DLD1 (cell line): Measurements from ENCODE around the gene TPM4.

Experiments
- in situ Hi-C: cut with HindIII; loops from 2 replicates; pipeline ENCODE4 v1.10.0; 2017; ENCODE audit warnings: low sequenced_read_pairs

TPM4 gene

DNA sequence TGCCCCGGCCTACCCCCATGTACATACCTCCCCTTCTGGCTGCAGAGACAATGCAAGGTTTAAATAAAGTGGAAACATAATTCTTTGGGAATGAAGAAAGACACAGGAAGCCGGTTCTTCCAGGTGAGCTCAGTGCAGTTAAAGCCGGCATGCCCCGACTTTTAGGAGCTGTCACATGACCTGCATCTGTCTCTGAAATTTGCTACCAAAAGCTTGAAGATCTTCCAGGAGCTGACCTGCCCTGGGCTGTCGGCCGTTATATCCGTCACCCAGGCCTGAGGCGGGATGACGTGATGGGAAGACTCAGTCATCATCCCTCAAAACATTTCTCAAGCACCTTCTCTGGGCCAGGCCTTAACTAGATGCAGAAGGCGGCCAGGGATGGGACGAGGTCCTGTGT lies 45.7 kb downstream of the TPM4 start:
- in situ Hi-C loops, result no loop called here

DNA sequence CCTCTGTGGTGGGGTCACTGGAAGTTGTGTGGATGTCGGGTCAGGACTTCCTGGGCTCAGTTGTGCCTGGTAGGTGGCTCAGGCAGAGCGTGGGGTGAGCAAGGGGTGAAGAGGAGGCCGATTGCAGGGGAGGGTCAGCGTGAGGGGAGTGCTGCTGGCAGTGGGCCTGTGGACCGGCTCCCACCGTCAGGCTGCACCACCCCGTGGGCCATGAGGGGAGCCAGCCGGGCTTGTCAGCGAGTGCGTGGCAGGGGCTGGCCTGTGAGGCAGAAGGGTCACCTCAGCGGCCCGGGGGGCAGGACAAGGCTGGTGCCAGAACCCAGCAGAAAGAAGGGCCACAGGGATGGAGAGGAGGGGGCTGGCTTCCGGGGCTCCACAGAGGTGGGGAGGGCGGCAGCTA lies 48.7 kb downstream of the TPM4 start:
- in situ Hi-C loops, result loop anchor here (5.0 kb wide), 1 partner anchor 83 kb away; no protein-coding TSS in a partner anchor

DNA sequence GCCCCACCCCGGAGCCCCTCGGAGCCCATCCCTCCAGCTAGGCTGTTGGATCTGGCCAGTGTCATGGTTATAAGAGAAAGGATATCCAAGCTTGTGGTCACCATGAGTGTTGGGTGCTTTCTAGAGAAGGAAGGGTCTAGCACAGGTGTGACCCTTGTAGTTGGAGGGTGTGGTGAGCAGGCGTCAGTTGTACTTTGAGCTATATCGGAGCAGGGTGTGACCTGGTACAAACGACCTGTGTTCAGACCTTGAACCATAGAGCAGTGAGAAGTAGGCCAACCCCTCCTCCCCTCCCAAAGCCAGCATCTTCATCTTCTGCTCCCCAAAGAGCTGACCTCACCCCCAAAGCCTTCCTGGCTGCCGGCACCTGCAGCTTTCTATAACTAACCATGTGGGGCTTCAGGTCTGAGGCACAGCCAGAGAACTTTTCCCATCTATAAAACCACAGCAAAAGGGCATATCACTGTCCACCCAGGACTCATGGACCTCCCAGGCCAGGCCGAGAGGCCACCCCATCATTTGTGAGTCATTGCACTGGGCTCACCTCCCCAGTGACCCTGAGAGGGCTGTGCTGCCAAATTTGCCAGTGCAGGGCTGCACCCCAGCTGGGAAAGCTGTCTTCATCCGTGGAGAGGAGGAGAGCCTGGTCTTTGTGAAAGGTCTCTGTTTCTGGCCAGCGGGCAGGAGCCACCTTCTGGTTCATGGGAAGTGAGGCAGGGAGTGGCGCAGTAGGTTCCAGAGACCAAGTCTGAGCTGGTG lies 49.6 kb downstream of the TPM4 start:
- in situ Hi-C loops, result loop anchor here (5.0 kb wide), 1 partner anchor 84 kb away; no protein-coding TSS in a partner anchor

DNA sequence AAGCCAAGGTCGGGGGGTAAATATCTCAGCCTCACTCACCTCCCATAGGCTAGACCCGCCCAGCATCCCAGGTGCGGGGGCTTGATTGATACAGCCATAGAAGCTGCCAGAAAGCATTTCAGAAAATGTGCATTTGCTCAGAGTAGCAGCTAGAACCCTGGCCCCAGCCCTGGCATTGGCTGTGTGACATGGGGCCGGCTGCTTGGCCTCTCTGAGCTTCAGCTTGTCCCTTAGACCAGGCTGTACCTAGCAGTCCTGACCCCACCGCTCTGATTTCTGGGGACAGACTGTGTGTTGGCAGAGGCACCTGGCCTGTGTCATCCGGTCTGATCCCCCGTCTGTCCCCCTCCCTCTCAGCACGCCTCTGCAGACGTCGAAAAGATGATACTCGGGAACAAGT lies 50.8 kb downstream of the TPM4 start:
- in situ Hi-C loops, result loop anchor here (5.0 kb wide), 1 partner anchor 85 kb away; no protein-coding TSS in a partner anchor

DNA sequence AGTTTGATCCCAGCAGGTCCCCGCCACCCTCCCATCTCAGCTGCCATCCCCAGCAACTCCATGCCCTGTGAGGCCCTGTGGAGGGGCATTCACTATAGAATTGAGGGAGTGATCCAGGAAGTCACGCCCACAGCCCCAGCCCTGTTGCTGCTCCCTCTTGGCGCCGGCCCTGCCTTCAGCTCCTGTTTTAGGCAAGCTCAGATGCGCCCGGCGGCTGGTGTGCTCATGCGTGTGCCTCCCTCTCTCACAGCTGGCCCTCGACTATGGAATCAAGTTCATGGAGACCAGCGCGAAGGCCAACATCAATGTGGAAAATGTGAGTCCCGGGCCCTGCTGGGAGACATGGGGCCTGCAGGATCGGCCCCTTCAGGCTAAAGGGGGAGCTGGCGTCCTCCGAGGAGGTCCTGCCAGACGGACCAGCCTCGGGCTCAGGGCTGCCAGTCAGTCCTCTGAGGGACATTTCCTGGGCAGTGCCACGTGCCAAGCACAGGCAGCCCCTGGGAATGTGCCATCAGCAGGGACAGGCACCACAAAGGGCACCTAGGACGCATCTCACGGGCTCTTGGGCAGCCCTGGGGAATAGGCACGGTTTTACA lies 51.6 kb downstream of the TPM4 start:
- in situ Hi-C loops, result loop anchor here (5.0 kb wide), 1 partner anchor 86 kb away; no protein-coding TSS in a partner anchor

DNA sequence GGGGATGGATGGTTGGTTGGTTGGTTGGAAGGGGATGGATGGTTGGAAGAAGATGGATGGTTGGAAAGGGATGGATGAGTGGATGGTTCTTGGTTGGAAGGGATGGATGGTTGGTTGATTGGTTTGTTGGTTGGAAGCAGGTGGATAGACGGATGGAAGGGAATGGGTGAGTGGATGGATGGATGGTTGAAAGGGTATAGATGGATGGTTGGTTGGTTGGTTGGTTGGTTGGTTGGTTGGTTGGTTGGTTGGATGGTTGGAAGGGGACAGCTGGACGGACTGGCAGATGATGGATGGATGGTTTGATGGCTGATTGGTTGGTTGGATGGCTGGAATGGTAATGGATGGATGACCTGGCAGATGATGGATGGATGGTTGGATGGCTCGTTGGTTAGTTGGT lies 55.4 kb downstream of the TPM4 start:
- in situ Hi-C loops, result no loop called here

DNA sequence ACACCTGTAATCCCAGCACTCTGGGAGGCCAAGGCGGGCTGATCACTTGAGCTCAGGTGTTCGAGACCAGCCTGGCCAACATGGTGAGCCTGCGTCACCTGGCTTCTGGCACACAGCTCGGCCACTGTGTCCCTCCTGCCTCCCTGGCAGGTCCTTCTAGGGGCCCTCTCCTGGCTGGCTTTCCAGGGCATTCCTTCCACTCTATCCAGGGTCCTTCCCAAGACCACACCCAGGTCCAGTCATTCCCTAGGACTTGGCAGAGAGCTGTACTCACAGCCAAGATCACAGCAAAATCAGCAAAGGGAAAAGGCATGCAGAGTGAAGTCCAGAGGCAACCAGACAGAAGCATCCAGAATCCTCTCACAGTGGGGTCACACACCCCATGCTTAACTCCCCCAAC lies 57.5 kb downstream of the TPM4 start:
- in situ Hi-C loops, result no loop called here

DNA sequence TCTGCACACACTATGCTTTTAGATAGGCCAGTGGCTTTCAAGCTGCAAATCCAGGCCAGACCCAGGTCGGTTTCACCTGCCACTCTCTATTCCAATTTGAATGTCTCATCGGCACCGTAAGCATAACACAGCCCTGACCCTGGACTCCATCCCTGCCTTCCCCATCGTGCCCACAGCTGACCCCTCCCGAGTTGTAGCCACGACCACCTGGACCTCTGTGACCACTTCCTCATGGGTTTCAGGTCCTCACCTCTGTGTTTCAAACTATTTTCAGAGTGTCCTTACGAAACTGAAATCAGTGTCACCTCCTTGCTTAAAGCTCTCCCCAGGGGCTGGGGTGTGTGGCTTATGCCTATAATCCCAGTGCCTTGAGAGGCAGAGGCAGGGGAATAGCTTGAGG lies 58.2 kb downstream of the TPM4 start:
- in situ Hi-C loops, result no loop called here

DNA sequence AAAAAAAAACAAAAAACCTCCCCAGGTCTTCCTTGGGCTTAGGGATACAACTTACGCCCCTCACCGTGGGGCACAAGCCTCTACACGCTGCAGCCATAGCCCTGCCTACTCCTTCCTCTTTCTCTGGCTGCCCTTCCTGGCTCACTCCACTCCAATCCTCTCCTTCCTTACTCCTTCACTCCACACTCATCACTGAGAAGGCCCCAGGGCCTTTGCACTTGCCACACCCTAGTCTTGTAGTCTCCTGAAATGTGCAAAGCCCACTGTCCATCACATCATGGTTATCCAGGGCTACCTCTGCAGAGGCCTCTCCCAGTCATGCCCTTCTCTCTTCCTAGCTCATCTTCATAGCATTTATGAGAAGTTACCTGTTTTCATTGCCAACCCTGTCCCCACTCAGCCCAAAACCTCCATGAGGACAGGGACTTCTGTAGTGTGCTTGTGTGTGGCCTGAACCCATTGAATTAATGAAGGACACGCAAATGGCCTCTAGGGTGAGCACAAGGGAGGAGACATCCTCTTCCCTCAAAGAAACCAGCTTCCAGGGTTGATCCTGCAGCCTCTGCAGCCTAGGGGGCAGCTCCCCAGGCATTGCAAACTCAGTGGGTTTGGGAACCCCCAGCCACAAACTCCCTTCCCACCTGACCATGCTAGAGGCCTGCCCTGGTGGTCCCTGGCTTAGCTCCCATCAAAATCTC lies 59.3 kb downstream of the TPM4 start:
- in situ Hi-C loops, result no loop called here

DNA sequence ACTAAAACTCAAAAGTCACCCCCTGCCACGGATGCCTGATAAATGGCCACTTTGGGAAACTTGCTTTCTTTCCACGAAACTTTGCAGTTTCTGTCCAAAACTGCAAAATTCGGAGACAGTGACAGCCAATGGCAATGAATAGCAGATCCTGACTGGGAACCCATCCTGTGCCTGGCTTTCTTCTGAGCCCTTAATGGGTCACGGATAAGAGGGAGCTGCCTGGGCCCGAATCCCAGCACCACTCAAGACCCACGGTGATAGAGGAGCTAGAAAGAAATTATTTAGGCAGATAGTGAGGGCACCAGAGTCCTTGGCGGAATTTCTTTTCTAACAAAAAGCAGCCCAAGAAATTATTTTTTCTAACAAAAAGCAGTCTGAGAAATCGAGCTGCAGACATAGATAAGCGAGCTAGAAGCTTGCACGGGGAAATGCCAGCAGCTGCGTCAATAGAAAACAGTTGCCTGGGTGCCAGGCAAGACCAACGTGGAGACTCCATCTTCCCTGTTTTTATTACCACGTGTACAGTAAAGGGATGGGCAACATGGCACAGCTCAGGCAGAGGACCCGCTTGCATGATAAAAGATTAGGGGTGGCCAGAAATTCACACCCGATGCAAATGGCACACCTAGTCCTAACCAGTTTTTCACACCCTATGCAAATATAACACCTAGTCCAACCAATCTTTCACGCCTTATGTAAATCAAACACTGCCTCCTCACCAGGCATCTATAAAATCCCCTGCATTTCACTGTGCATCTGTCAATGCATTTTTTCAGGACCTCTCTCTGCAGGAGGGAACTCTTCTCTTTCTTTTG lies 60.1 kb downstream of the TPM4 start:
- in situ Hi-C loops, result no loop called here

DNA sequence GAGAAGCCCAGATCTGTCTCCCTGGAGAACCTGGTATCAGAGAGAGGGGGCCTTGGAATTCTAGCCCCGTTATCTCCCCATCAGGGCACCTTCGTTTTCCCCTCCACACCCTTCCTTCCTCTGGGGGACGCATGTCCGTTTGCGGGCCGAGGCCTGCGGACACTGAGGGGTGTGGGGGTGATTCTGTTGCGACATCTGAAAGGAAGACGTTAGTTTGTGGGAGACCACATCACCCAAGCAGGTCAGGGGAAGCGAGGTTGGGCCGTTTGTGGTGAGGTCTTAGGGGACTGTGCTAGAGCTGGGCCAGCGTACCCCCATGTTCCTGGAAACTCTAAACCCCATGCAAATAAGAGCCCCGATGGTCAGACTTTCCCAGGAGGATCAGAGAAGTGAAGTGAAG lies 63.5 kb downstream of the TPM4 start:
- in situ Hi-C loops, result no loop called here

DNA sequence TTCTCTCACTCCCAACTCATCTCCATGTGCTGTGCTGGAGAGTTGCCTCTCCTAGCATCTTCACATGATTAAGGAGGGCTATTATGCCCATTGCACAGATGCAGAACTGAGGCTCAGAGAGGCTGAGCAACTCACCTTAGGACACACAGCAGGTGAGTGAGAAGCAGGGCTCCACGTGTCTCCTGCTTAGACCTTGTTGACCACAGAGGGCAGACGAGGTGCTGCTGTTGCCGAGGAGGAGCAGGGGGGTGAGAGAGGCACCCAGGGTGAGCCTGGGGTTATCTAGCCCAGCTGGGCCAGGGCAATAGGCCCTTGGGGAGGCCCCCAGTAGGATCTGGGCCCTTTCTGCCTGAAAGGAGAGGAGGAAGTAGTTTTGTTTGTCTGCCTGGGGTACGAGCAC lies 64.7 kb downstream of the TPM4 start:
- in situ Hi-C loops, result no loop called here

DNA sequence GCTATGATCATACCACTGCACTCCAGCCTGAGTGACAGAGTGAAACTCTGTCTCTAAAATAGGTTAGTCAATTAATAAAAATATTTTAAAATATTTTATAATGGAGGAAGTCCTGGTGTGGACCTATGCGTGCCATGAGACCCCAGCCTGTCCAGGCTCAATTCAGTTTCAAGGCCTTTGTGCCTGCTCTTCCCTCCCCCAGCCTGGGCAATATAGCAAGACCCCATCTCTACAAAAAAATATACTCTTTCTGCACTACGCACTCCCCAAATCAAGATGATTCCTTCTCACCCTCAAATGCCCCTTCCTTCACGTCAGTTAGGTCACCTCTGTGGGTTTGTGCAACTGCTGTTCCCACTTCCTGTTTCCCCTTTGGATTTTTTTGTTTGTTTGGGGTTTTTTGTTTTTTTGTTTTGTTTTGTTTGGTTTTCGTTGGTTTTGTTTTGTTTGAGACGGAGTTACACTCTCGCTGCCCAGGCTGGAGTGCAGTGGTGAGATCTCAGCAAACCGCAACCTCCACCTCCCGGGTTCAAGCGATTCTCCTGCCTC lies 65.8 kb downstream of the TPM4 start:
- in situ Hi-C loops, result no loop called here

DNA sequence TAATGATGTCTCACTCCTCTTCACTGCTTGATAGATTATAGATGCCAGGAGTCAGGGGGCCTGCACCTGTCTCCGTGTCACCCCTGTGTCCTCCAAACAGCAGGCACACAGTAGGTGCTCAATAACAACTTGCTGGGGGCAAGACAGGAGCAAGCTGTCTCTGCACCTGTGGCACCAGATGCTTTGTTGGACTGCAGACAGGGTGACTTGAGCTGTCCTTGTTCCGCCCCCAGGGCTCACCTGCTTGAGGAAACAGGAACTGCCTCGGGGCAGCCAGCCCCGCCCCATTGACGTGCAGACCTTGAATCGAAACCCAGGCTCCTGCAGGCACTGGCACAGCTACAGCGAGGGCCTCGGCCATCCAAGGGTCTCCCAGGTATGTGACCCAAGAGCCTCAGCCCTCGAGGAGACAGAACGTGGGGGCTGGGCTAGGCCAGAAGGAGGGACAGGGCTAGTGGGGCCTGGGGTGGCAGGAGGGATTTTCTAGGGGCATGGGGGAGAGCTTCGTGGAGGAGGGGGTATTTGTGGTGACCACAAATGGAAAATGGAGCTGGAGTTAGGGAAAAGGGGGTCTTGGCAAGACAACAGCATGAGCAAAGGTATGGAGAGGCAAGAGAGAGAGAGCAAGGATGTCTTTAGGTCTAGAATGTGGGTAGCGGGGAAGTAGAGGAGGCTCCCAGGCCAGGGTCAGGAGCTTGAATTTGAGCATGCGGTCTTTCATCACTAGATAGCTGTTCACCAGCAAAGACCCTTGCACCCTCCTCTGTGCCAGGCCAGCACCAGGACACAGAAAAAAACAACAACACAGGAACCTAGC lies 67.3 kb downstream of the TPM4 start, which contains the start of gene HSH2D:
Gene HSH2D (plus strand): TSS at position 287 of the 817 bp plus-strand sequence. CDS start 5,066 bp downstream, outside the sequence.
- in situ Hi-C loops, result no loop called here

DNA sequence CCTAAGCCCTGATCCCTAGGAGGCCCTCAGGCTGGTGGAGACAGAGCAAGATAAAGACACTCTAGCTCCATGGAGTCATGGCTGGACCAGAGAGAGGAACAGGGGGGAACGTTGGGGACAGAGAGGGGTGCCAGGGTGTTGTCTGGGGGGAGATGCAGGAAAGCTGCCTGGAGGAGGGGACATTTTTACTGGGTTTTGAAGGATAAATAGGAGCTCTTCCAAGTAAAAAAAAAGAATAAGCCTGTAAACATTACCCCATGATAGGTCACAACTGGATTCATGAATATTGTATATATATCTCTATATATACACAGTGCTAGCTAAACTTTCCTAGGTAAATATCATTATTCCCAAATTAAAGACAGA lies 67.9 kb downstream of the TPM4 start:
- in situ Hi-C loops, result no loop called here

DNA sequence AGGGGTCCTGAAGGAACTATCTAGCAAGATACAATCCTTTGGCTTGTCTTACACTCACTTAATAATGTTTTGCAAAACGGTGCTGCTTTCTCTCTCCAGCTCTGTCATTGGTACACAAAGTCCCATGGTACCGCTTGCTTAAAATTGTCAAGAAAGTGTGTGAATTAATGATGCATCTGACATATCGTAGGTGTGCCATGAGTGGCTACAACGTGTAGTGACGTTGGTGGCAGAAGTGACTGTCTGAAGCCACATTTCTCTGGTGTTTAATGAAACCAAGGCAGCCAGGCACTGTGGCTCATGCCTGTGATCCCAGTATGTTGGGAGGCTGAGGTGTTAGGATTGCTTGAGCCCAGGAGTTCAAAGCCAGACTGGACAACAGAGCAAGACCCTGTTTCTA lies 69.8 kb downstream of the TPM4 start:
- in situ Hi-C loops, result no loop called here

DNA sequence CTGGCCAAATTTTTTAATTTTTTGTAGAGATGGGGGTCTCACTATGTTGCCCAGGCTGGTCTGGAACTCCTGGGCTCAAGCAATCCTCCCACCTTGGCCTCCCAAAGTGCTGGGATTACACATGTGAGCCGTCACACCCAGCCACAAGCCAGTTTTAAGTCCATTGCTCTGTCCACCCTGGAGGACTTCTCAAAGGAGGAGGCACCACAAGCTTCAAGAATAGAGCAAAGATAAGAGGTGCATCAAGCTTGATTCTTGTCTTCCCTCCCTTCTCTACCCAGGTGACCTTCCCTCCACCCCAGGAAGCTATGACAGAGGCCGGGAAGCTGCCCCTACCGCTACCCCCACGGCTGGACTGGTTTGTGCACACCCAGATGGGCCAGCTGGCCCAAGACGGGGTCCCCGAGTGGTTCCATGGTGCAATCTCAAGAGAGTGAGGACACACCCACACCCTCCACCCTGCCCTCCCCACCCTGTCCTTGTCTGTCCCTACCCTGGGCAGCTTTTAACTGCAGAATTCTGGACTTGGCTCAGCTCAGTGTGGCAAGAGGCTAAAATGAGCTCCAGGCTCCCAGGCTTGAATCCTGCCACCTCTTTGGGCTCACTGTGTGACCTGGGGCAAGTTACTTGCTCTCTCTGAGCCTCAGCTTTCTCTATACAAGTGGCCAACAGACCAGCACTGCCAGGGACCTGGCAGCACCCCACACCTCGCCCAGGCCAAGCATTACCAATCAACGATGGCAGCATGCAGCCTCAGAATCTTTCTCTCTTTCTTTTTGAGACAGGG lies 72.3 kb downstream of the TPM4 start:
- in situ Hi-C loops, result no loop called here
